Measurements from ENCODE around the gene TINAGL1. TPM values are rescaled to one million over a fixed set of nuclear protein-coding genes. Genes with fewer than 3 reads are reported as not detected.

Gene TINAGL1
- total and polyA plus RNA-seq, 2 of the 13 experiments (the other 11 are each of a cell fraction or from before 2014, with no cell fraction given): 24.7 to 76.8 TPM

DNA sequence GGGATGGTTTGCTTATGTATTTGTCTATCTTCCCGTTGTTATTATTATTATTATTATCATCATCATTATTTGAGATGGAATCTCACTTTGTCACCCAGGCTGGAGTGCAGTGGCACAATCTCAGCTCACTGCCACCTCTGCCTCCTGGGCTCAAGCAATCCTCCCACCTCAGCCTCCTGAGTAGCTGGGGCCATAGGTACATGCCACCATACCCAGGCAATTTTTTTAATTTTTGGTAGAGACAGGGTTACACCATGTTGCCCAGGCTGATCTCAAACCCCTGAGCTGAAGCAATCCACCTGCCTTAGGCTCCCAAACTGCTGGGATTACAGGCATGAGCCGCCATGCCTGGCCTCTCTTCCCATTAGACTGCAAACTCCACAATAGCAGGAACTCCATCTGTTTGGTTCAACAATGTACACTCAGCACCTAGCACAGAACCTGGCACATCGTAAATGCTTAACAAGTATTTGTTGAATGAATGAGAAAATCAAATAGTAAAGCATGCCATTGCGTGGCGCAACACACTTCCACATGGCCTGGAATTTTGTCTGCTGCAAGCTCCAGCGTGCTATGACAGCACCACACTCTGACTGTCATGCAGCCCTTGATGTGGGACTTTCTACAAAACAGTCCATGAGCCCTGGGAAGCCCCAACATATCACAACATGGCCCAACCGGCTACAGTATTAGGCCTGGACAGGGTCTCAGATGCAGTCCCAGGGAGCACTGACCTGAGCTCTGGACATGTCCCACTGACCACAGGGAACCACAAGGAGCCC, 3.8 kb upstream of the TINAGL1 start (continued):
- TF ChIP-seq, protein P1, sequence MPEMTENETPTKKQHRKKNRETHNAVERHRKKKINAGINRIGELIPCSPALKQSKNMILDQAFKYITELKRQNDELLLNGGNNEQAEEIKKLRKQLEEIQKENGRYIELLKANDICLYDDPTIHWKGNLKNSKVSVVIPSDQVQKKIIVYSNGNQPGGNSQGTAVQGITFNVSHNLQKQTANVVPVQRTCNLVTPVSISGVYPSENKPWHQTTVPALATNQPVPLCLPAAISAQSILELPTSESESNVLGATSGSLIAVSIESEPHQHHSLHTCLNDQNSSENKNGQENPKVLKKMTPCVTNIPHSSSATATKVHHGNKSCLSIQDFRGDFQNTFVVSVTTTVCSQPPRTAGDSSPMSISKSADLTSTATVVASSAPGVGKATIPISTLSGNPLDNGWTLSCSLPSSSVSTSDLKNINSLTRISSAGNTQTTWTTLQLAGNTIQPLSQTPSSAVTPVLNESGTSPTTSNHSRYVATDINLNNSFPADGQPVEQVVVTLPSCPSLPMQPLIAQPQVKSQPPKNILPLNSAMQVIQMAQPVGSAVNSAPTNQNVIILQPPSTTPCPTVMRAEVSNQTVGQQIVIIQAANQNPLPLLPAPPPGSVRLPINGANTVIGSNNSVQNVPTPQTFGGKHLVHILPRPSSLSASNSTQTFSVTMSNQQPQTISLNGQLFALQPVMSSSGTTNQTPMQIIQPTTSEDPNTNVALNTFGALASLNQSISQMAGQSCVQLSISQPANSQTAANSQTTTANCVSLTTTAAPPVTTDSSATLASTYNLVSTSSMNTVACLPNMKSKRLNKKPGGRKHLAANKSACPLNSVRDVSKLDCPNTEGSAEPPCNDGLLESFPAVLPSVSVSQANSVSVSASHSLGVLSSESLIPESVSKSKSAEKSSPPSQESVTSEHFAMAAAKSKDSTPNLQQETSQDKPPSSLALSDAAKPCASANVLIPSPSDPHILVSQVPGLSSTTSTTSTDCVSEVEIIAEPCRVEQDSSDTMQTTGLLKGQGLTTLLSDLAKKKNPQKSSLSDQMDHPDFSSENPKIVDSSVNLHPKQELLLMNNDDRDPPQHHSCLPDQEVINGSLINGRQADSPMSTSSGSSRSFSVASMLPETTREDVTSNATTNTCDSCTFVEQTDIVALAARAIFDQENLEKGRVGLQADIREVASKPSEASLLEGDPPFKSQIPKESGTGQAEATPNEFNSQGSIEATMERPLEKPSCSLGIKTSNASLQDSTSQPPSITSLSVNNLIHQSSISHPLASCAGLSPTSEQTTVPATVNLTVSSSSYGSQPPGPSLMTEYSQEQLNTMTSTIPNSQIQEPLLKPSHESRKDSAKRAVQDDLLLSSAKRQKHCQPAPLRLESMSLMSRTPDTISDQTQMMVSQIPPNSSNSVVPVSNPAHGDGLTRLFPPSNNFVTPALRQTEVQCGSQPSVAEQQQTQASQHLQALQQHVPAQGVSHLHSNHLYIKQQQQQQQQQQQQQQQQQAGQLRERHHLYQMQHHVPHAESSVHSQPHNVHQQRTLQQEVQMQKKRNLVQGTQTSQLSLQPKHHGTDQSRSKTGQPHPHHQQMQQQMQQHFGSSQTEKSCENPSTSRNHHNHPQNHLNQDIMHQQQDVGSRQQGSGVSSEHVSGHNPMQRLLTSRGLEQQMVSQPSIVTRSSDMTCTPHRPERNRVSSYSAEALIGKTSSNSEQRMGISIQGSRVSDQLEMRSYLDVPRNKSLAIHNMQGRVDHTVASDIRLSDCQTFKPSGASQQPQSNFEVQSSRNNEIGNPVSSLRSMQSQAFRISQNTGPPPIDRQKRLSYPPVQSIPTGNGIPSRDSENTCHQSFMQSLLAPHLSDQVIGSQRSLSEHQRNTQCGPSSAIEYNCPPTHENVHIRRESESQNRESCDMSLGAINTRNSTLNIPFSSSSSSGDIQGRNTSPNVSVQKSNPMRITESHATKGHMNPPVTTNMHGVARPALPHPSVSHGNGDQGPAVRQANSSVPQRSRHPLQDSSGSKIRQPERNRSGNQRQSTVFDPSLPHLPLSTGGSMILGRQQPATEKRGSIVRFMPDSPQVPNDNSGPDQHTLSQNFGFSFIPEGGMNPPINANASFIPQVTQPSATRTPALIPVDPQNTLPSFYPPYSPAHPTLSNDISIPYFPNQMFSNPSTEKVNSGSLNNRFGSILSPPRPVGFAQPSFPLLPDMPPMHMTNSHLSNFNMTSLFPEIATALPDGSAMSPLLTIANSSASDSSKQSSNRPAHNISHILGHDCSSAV (CRISPR knock-in tag; IDR thresholded peaks at IDR 0.05; ENCODE audit: borderline replicate concordance): no peak
- TF ChIP-seq, protein P2, sequence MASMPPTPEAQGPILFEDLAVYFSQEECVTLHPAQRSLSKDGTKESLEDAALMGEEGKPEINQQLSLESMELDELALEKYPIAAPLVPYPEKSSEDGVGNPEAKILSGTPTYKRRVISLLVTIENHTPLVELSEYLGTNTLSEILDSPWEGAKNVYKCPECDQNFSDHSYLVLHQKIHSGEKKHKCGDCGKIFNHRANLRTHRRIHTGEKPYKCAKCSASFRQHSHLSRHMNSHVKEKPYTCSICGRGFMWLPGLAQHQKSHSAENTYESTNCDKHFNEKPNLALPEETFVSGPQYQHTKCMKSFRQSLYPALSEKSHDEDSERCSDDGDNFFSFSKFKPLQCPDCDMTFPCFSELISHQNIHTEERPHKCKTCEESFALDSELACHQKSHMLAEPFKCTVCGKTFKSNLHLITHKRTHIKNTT (CRISPR knock-in tag; IDR thresholded peaks at IDR 0.05): no peak
- TF ChIP-seq TRIM24 (CRISPR knock-in tag; IDR thresholded peaks at IDR 0.05) (no peak), ZNF781 (CRISPR knock-in tag; IDR thresholded peaks at IDR 0.05; ENCODE audit: borderline replicate concordance, not compliant biosample characterization) (no peak), DNMT1 (CRISPR knock-in tag; IDR thresholded peaks at IDR 0.05) (no peak), ZNF530 (CRISPR knock-in tag; IDR thresholded peaks at IDR 0.05; ENCODE audit: low read depth) (no peak), SIN3B (IDR thresholded peaks at IDR 0.05; ENCODE audit: low read length) (no peak), PHF20 (CRISPR knock-in tag; IDR thresholded peaks at IDR 0.05) (no peak), POLR2AphosphoS5 (IDR thresholded peaks at IDR 0.05; ENCODE audit: low read depth, low read length) (no peak), SALL2 (CRISPR knock-in tag; IDR thresholded peaks at IDR 0.05) (no peak)
- TF ChIP-seq, protein P3, sequence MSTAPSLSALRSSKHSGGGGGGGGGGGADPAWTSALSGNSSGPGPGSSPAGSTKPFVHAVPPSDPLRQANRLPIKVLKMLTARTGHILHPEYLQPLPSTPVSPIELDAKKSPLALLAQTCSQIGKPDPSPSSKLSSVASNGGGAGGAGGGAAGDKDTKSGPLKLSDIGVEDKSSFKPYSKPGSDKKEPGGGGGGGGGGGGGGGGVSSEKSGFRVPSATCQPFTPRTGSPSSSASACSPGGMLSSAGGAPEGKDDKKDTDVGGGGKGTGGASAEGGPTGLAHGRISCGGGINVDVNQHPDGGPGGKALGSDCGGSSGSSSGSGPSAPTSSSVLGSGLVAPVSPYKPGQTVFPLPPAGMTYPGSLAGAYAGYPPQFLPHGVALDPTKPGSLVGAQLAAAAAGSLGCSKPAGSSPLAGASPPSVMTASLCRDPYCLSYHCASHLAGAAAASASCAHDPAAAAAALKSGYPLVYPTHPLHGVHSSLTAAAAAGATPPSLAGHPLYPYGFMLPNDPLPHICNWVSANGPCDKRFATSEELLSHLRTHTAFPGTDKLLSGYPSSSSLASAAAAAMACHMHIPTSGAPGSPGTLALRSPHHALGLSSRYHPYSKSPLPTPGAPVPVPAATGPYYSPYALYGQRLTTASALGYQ (CRISPR knock-in tag; IDR thresholded peaks at IDR 0.05): no peak
- TF ChIP-seq, protein P4, sequence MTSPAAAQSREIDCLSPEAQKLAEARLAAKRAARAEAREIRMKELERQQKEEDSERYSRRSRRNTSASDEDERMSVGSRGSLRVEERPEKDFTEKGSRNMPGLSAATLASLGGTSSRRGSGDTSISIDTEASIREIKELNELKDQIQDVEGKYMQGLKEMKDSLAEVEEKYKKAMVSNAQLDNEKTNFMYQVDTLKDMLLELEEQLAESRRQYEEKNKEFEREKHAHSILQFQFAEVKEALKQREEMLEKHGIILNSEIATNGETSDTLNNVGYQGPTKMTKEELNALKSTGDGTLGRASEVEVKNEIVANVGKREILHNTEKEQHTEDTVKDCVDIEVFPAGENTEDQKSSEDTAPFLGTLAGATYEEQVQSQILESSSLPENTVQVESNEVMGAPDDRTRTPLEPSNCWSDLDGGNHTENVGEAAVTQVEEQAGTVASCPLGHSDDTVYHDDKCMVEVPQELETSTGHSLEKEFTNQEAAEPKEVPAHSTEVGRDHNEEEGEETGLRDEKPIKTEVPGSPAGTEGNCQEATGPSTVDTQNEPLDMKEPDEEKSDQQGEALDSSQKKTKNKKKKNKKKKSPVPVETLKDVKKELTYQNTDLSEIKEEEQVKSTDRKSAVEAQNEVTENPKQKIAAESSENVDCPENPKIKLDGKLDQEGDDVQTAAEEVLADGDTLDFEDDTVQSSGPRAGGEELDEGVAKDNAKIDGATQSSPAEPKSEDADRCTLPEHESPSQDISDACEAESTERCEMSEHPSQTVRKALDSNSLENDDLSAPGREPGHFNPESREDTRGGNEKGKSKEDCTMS (CRISPR knock-in tag; conservative IDR thresholded peaks at IDR 0.05): no peak
- TF ChIP-seq, protein P5, sequence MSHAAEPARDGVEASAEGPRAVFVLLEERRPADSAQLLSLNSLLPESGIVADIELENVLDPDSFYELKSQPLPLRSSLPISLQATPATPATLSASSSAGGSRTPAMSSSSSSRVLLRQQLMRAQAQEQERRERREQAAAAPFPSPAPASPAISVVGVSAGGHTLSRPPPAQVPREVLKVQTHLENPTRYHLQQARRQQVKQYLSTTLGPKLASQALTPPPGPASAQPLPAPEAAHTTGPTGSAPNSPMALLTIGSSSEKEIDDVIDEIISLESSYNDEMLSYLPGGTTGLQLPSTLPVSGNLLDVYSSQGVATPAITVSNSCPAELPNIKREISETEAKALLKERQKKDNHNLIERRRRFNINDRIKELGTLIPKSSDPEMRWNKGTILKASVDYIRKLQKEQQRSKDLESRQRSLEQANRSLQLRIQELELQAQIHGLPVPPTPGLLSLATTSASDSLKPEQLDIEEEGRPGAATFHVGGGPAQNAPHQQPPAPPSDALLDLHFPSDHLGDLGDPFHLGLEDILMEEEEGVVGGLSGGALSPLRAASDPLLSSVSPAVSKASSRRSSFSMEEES (CRISPR knock-in tag; IDR thresholded peaks at IDR 0.05): 0 out of 2 replicates have a peak, but pooled peaks have one; percentile 15

All from HepG2 (cell line).